Chondrocyte (in vitro differentiated cells): Measurements from ENCODE around the gene ATP8A1. TPM values are rescaled to one million over a fixed set of nuclear protein-coding genes. Genes with fewer than 3 reads are reported as not detected.

Source experiments
- DNase-seq: peaks from one replicate; pipeline ENCODE4 v3.0.0; 2021; ENCODE audit warnings: mixed read lengths, low spot score
- H3K27ac Mint-ChIP-seq: one replicate; pipeline ENCODE4 v1.8.0; 2021; ENCODE audit warnings: mild to moderate bottlenecking, moderate library complexity, mixed read lengths; ENCODE audit not compliant: unreplicated experiment
- H3K27me3 Mint-ChIP-seq: 2 replicates; pipeline ENCODE4 v1.8.0; 2021; ENCODE audit warnings: low read depth, mixed read lengths
- H3K36me3 Mint-ChIP-seq: 2 replicates; pipeline ENCODE4 v1.8.0; 2021; ENCODE audit warnings: low read depth, mixed read lengths
- H3K4me1 Mint-ChIP-seq: 2 replicates; pipeline ENCODE4 v1.8.0; 2021; ENCODE audit warnings: low read depth, mild to moderate bottlenecking, mixed read lengths
- H3K4me3 Mint-ChIP-seq: one replicate; pipeline ENCODE4 v1.8.0; 2021; ENCODE audit warnings: mild to moderate bottlenecking, moderate library complexity, mixed read lengths; ENCODE audit not compliant: unreplicated experiment
- H3K9me3 Mint-ChIP-seq: 2 replicates; pipeline ENCODE4 v1.8.0; 2021; ENCODE audit warnings: low read depth, mixed read lengths
- total RNA-seq: library from RNA; stranded (reverse); gene quantifications from 3 replicates; pipeline ENCODE4 v1.2.1, GENCODE V29; 2021
- TF ChIP-seq, protein P1 (sequence below): fragments of 200-600 bp; sonication (generic); IDR thresholded peaks from 2 replicates; pipeline ENCODE4 v1.5.0; 2021; ENCODE audit warnings: antibody characterized with exemption, mild to moderate bottlenecking, moderate library complexity

The ATP8A1 gene
- total RNA-seq, 1 donor from 2014 or later = 0.25 TPM

DNA sequence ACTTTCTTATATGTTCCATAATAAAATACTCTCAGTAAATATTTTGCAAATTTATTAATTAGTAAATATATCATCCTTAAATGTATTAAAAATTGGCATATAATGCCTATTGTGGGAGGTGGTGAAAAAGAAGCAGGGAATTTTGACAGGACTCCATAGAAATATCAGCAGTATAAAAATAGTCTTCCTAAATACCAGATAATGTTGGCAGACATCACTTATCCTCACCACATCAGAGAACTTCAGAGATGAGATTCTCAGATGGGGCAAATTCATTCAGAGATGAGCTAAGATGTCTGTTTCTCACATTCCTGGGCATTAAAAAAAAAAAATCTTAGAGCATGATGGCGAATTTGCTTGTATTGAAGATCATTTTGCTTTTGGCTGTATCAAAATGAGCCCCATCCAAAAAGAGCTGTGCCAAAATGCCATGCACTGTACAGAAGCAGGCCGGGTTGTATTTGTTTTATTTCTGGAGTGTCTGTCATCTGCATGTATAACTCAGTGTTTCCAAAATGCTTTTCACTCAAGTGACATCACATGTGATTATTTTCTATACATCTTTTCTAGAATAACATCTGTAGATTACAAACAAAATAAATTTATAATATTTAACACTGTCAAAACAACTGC, 41.7 kb downstream of the ATP8A1 start:
- H3K9me3 Mint-ChIP-seq = peaks cover 2% of the 10 kb centered on the region
- no peak overlapping the region for H3K4me3 Mint-ChIP-seq
- TF ChIP-seq, protein P1, sequence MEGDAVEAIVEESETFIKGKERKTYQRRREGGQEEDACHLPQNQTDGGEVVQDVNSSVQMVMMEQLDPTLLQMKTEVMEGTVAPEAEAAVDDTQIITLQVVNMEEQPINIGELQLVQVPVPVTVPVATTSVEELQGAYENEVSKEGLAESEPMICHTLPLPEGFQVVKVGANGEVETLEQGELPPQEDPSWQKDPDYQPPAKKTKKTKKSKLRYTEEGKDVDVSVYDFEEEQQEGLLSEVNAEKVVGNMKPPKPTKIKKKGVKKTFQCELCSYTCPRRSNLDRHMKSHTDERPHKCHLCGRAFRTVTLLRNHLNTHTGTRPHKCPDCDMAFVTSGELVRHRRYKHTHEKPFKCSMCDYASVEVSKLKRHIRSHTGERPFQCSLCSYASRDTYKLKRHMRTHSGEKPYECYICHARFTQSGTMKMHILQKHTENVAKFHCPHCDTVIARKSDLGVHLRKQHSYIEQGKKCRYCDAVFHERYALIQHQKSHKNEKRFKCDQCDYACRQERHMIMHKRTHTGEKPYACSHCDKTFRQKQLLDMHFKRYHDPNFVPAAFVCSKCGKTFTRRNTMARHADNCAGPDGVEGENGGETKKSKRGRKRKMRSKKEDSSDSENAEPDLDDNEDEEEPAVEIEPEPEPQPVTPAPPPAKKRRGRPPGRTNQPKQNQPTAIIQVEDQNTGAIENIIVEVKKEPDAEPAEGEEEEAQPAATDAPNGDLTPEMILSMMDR = no peak
- H3K27ac Mint-ChIP-seq = no peak overlapping the region
- H3K36me3 Mint-ChIP-seq = no peaks in the 10 kb centered on the region
- peaks cover 1% of the 10 kb centered on the region for H3K27me3 Mint-ChIP-seq
- no peaks in the 10 kb centered on the region for H3K4me1 Mint-ChIP-seq
- DNase-seq = no peak

DNA sequence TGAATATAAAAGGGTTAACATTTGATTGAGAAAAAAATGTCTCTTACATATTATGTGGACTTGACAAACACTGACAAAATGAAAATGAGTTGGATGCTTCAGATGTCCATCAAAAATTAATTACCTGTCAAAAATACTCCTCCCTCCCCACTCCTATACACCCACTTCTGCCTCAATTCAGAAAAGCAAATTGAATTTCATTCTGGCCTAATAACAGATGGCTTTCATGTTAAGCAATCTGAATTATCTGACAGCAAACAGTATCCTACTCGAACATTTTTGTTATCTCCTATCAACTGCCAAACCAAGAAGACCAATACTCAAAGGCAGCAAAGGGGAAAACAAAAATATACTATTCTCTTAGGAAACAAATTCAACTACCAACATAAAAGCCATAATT, 44.0 kb downstream of the ATP8A1 start:
- peaks cover 2% of the 10 kb centered on the region for H3K9me3 Mint-ChIP-seq
- H3K27ac Mint-ChIP-seq = no peak overlapping the region
- H3K4me3 Mint-ChIP-seq = no peak overlapping the region
- peaks cover 2% of the 10 kb centered on the region for H3K27me3 Mint-ChIP-seq
- no peaks in the 10 kb centered on the region for H3K36me3 Mint-ChIP-seq
- no peaks in the 10 kb centered on the region for H3K4me1 Mint-ChIP-seq
- TF ChIP-seq, protein P1 = no peak
- no peak for DNase-seq

DNA sequence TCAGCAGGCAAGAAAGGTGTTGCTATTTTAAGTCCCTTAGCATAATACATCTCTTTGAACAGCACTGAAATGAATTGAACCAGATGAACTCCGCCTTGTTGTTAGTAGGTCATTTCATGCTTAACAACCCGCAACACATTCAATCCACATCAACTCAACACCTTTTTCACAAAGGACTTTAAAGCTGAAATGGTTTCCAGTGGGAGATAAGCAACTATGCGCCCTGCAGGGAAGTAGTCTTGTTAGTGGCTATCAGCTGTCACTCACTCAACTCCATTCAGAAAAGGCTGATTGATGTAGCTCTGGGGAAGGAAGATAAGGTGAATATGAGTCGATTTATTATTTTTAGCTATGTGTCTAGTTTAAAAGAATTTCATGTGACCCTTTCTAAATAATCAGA, 46.0 kb downstream of the ATP8A1 start:
- Mint-ChIP-seq H3K9me3 (peaks cover 2% of the 10 kb centered on the region), H3K27me3 (peaks cover 2% of the 10 kb centered on the region), H3K36me3 (no peaks in the 10 kb centered on the region), H3K27ac (no peak overlapping the region), H3K4me3 (no peak overlapping the region), H3K4me1 (no peaks in the 10 kb centered on the region)
- no peak for DNase-seq
- TF ChIP-seq, protein P1 = no peak

DNA sequence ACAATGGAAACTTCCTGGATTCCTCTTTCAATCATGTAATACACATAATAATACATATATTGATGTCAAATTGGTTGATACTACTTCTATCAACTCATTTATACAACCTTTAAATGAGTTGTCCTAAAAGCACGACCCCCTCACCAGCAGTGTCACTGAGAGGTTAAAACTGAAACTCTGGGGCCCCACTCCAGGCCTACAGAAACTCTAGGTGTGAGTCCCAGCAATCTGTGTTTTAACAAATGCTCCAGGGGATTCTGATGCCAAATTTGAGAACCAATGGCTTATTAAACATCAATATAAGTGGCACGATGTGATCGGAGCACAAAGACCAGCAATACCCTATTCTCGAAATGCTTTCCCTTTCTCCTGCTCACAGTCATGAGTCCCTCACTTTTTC, 47.9 kb downstream of the ATP8A1 start:
- no peaks in the 10 kb centered on the region for H3K36me3 Mint-ChIP-seq
- H3K4me3 Mint-ChIP-seq = no peak overlapping the region
- no peak overlapping the region for H3K27ac Mint-ChIP-seq
- peaks cover 2% of the 10 kb centered on the region for H3K9me3 Mint-ChIP-seq
- TF ChIP-seq, protein P1 = no peak
- no peak for DNase-seq
- H3K27me3 Mint-ChIP-seq = peaks cover 2% of the 10 kb centered on the region
- H3K4me1 Mint-ChIP-seq = no peaks in the 10 kb centered on the region

DNA sequence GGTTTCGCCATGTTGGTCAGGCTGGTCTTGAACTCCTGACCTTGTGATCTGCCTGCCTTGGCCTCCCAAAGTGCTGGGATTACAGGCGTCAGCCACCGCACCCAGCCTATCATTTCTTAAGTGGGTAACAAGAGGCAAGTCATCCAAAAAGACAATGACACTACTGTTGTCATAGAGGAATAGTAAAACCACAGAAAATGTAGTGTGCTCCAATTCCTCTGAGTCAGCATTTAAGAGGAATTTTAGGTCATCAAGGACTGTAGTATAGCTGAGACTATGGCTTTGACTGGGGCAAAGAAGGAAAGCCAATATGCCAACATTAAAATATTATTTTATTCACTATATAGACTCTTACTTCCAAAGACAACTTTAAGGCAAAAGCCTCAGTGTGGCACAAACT, 48.4 kb downstream of the ATP8A1 start:
- TF ChIP-seq, protein P1 = no peak
- H3K4me1 Mint-ChIP-seq = no peaks in the 10 kb centered on the region
- no peaks in the 10 kb centered on the region for H3K36me3 Mint-ChIP-seq
- peaks cover 2% of the 10 kb centered on the region for H3K9me3 Mint-ChIP-seq
- no peak for DNase-seq
- peaks cover 2% of the 10 kb centered on the region for H3K27me3 Mint-ChIP-seq
- H3K27ac Mint-ChIP-seq = no peak overlapping the region
- H3K4me3 Mint-ChIP-seq = no peak overlapping the region
